IPS-20b (cell line): Measurements from ENCODE around the gene CUL9.

Experiments used
- H3K27ac ChIP-seq: one replicate; pipeline ENCODE4 v1.5.1; 2013; ENCODE audit warnings: low read length
- H3K27me3 ChIP-seq: 2 replicates; pipeline ENCODE4 v1.6.1; 2013; ENCODE audit warnings: mild to moderate bottlenecking, low read length, inconsistent platforms; ENCODE audit not compliant: insufficient read depth
- H3K36me3 ChIP-seq: 2 replicates; pipeline ENCODE4 v1.6.1; 2013; ENCODE audit warnings: low read depth, mild to moderate bottlenecking, inconsistent platforms, low read length, moderate library complexity; ENCODE audit not compliant: insufficient read depth
- H3K4me1 ChIP-seq: 2 replicates; pipeline ENCODE4 v1.6.1; 2013; ENCODE audit warnings: mild to moderate bottlenecking, control low read depth, inconsistent platforms, low read length, moderate library complexity; ENCODE audit not compliant: insufficient read depth
- H3K4me3 ChIP-seq: 2 replicates; pipeline ENCODE4 v1.5.1; 2013; ENCODE audit warnings: mild to moderate bottlenecking, low read length, inconsistent platforms
- H3K9ac ChIP-seq: 2 replicates; pipeline ENCODE4 v1.6.1; 2013; ENCODE audit warnings: low read depth, mild to moderate bottlenecking, inconsistent platforms, low read length, moderate library complexity
- H3K9me3 ChIP-seq: 2 replicates; pipeline ENCODE4 v1.6.1; 2013; ENCODE audit warnings: mild to moderate bottlenecking, low read depth, low read length, inconsistent platforms; ENCODE audit not compliant: insufficient read depth

CUL9 gene

GRCh38 chr6:43273707-43274106 is 91.7 kb downstream of the CUL9 start:
- Histone ChIP-seq H3K36me3 (no peaks in the 10 kb centered on the region), H3K4me3 (no peak overlapping the region), H3K4me1 (peaks cover 19% of the 10 kb centered on the region), H3K9ac (no peak overlapping the region), H3K27me3 (peaks cover 90% of the 10 kb centered on the region), H3K27ac (no peak overlapping the region), H3K9me3 (no peaks in the 10 kb centered on the region)
